ENCODE measurements around the gene TSPAN14.
A peak's percentile ranks its signal among the peaks of the same experiment; 100 is the strongest.

The TSPAN14 gene

DNA sequence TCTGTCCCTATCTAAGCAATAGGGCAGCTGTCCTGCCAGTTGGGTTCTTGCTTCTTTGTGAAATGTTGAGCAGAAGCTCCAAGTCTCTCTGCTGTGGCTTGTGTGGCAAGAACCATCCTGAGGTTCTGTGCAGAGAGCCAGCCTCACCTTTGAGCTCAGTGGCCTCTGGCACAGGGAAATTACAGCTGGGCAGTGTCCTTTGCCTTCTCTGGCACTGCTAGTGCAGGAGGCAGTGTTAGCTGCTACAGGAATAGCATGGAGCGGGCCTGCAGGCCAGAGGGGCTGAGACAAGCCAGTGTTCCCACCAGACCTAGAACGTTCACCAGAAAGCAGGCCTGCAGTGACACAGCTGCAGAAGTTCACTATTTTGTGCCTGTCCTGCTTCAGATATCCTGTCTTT is 44.0 kb upstream of the TSPAN14 start:
- TF ChIP-seq, protein P1, sequence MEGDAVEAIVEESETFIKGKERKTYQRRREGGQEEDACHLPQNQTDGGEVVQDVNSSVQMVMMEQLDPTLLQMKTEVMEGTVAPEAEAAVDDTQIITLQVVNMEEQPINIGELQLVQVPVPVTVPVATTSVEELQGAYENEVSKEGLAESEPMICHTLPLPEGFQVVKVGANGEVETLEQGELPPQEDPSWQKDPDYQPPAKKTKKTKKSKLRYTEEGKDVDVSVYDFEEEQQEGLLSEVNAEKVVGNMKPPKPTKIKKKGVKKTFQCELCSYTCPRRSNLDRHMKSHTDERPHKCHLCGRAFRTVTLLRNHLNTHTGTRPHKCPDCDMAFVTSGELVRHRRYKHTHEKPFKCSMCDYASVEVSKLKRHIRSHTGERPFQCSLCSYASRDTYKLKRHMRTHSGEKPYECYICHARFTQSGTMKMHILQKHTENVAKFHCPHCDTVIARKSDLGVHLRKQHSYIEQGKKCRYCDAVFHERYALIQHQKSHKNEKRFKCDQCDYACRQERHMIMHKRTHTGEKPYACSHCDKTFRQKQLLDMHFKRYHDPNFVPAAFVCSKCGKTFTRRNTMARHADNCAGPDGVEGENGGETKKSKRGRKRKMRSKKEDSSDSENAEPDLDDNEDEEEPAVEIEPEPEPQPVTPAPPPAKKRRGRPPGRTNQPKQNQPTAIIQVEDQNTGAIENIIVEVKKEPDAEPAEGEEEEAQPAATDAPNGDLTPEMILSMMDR (conservative IDR thresholded peaks at IDR 0.05) = no peak
- peak overlapping the region; percentile 90 for H3K27ac ChIP-seq

DNA sequence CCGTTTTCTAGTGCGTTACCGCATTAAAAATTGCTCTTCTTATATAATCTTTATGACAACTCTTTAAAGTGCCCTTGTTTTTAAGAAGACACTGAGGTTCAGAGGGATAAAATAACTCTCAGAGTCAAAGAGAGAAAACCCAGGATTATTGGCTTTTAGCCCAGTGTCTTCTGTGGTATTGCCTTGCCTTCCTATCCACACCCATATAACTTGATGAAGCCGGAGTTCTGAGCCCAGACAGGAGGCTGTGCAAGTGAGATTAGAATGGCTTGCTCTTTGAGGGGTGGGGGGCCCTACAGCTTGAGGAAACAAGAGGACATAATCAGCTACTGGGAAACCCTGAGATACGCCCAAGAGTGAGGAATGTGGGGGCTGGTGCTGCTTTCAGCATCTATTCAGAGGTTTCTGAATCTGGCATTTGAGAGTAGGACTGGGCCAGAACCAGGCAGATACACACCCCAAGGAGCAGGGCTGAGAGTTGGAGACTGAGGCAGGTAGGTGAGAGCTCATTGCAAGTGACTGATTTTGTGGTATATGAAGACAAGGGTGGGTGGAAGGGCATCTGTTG is 43.4 kb upstream of the TSPAN14 start:
- H3K27ac ChIP-seq = peak overlapping the region; percentile 90
- TF ChIP-seq, protein P1 (conservative IDR thresholded peaks at IDR 0.05) = no peak

DNA sequence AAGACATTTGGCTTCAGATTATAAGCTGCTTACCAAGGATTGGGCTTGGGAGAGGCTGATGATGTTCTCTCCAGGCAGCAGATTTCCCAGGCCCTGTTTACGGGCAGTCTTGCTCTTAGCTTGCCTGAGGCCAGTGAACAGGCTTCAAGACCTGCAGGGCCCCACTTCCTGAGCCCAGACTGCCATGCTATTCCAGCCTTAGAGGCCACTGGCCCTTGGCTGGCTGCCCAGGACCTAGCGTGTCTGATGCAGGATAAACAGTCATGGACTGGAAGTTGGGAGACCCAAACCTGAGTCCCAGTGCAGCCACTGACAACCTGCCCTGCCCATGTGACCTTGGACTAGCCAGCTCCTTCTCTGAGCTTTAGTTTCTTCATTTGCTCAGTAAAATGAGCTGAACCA is 42.8 kb upstream of the TSPAN14 start:
- H3K27ac ChIP-seq = peak overlapping the region; percentile 90
- TF ChIP-seq, protein P1 (conservative IDR thresholded peaks at IDR 0.05) = no peak

DNA sequence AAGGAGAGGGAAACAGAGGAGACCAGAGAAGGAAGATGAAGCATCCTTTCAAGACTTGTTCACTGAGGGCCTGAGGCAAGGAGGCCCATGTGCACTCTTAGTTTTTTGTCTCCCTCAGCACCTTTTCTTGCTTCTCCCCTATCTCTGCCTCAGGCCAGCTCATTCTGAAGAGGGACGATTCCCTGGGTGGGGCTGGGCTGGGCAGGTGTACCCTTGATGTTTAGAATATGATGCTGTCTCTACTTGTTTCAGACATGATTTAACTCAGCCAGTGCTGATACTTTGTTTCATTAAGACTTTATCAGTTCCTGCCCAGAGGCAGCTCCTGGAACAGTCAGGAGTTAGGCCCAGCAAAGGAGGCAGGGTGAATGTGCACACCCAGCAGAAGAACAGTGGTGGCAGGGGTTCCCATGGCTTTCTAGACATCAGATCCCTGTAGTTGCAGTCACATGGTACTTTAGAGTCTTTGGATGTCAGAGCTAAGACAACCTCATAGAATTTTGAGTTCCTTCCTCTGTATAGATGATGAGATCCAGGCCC is 42.4 kb upstream of the TSPAN14 start:
- TF ChIP-seq, protein P1 (conservative IDR thresholded peaks at IDR 0.05) = no peak
- peak overlapping the region; percentile 90; the same call in 1 of the 2 replicates for H3K27ac ChIP-seq

DNA sequence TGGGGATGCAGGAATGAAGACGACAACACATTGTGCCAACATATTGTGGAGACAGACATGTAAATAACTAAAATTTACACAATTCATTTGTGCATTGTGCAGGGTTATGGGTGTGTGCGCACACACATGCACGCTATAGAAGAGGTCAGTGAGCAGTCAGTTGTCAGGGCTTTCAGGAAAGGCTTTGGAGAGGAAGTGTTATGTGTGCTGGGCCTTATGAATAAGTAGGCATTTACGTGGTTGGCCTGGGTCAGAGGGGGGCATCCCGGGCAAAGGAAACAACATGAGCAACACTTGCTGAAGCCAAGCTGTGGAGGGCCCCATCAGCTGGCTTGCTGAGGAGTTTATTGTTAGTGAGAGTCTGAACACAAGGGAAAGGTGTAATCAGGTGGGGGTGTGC is 41.6 kb upstream of the TSPAN14 start:
- H3K27ac ChIP-seq = peak overlapping the region; percentile 86; the same call in 1 of the 2 replicates
- TF ChIP-seq, protein P1 (conservative IDR thresholded peaks at IDR 0.05) = no peak

DNA sequence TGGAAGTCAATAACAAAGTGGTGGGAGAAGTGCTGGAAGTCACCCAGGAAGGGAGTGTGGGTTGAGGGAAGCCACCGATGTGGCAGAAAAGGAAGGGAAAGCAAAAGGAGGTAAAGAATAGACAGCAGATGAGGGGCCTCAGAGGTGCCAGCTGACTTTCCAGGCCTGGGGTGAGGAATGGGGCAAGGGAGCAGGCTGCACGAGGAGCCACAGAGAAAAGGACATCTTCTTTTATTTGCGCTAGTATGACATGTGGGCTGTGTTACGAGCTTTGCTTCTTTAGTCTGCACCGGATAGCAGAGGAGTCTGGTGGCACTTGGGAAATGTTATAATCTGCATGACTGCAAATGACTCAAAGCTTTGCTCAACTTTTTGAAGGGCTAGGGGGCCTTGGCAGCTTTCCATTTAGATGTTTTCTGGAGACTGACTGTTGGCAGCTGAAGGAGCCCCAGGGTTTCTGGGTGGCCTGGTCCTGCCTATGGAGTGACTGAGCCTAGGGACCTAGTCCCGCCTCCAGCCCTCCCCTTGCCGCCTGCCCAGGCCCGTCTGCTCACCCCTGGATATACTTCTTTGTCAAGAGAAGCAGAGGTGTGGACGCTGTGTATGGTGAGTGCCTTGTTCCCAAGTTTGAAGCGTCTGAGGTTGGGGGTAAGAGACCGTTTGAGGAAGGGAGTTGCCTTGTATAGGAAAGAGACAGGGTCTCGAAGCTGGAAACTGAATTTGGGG is 40.7 kb upstream of the TSPAN14 start:
- TF ChIP-seq, protein P1 (conservative IDR thresholded peaks at IDR 0.05) = no peak
- peak overlapping the region; percentile 86 for H3K27ac ChIP-seq

DNA sequence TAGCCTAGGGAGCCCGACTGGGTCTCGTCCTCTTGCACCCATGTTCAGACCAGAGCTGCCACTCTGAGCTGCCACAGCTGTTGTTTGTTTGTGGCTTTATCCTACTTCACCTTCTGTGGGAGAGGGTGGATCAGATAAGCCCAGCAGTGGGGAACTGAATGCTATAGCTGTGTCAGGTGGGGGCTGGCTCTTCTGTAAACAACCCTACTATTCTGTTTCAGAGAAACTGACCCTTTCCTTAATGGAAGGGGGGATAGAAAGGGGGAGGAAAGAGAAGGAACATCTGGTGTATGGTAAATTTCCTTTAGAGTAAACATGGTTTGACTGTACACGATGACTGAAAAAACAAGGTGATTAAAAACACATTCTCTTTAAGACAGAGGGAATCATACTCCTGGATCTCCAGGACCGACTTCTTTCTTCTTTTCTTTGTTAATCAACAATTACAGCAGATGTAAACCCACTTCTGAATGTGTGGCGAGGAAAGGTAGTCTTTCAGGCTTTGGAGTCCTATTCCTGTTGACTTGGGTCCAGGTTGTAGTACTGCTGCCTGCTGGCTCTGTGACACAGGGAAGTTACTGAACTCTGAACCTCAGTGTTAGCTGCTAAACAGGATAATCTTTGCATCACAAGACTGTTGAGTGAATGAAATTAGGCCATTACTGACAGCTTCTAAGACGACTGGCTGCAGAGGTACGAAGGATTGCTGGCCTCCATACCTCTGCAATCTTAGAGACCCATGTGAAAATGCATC is 39.8 kb upstream of the TSPAN14 start:
- TF ChIP-seq, protein P1 (conservative IDR thresholded peaks at IDR 0.05) = no peak
- peak overlapping the region; percentile 86 for H3K27ac ChIP-seq

Measured in VCaP (cell line).